Stimulated activated CD8-positive, alpha-beta memory T cell treated with anti-CD3 and anti-CD28 coated beads, Interleukin-12 subunit alpha, Interleukin-12 subunit beta, amount 100 ng/mL, for 24 hours (primary cell): ENCODE measurements around the gene CSNK1G1.
"Not testable (repeated sequence)": the region's sequence is repeated elsewhere in the genome, so short reads cannot be mapped to it uniquely, and the experiment has no call there.

Source experiments
- DNase-seq: peaks from one replicate; pipeline ENCODE4 v3.0.0-alpha.2; 2020; ENCODE audit errors: extremely low read depth

CSNK1G1 gene

DNA sequence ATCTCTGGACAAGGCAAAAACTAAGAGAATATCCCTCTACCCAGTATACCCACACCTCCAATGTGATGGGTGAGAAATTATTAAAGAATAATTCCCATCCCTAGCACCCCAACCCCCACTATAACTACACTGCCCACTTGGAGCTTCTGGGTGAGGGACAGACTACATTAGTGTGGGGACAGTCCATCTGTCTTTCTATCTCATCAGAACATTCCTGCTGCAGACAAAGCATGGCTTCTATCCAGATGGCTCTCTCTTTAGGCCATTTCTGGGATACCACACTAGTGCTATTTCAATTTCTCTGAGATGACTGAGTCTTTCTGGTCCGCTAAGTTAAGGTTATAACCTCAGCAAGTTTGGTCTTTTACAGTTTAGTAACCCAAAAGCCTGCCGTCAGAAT, 6.6 kb downstream of the CSNK1G1 start:
- DNase-seq: no peak

DNA sequence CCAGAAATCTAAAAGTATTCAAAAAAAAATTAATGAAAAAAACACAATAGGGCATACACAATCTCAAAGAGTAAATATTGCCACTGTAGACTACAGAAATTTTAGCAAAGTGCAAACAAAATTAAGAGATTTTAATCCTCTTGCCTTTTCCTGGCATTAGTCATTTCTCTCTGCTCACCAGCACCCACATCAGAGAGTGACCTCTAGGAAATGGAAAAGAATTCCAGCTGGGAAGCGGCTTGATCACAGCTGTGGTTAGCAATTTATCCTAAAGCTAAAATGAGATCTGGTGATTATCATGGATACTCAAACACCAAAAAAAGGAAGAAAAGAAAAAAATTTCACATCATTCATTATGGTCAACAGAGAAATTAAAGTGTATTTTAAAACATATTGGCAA, 7.5 kb downstream of the CSNK1G1 start:
- no peak for DNase-seq

DNA sequence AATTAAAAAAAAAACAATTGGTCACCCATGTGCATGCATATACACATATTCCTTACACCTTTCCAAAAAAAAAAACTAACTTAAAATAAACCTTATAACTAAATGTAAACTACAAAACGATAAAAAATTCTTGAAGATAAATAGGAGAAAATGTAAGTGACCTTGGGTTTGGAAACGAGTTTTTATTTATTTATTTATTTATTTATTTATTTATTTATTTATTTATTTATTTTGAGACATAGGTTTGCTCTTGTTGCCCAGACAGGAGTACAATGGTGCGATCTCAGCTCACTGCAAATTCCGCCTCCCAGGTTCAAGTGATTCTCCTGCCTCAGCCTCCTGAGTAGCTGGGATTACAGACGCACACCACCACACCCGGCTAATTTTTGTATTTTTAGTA, 9.7 kb downstream of the CSNK1G1 start:
- not testable (repeated sequence) for DNase-seq

DNA sequence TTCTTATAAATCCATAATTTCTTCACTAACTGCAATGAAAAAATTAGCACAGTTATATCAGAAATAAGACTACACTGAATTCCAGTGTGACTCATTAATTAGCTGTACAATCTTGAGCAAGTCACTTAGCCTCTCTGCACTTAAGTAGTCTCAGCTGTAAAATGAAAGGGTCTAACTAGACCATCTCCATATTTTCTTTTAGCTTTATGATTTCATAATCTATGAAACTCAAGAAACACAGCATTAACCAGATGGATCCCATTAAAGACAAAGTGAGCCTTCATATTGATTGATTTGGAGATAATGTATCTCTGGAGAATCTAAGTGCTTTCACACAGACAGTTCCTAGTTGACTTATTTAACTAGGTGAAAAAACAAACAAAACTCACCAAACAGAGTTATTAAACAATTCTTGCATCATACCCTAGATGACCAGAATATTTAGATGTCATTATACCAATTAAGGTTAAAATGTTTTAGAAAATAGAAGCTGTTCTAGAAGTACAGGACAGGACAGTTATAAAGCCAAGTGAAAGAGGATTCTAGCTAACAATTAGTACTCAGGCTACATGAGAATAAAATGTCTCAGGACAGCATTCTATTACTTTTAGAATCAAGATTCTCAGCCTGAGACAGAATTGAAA, 11.2 kb downstream of the CSNK1G1 start:
- DNase-seq: no peak

DNA sequence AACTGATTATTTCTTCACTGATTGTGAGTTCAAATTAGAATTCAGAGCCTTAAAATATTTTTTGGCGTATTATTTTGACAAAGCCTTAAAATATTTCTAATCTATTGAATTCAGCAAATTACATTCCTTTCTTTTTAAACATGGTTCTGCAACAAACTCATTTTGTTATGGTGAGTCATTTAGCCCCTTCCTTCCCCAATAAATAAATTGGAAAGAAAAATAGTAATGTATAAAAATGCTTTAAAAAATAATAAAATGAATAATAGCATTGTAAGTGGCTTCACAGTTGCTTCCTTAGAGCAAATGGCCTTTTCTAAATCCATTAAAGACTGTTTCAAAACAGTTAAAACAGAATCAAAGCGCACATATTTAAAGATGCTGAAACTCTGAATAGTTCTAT, 12.1 kb downstream of the CSNK1G1 start:
- DNase-seq: no peak

DNA sequence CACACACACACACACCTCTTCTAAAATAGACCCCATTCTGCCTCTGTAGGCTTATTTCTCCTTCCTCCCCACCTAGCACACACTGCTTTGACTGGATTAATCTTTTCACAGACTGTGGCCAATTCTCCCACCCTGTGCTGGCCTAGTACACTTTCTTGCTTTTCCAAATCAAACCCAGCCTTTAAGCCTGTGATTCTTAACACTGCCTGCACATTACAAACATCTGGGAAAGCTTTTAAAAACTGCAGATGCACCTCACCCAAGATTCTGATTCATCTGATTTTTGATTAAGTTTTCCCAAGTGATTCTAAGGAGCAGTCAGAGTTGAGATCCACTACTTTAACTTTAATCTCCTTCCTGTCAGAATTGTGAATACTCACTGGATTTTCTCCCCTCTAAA, 12.8 kb downstream of the CSNK1G1 start:
- no peak for DNase-seq

DNA sequence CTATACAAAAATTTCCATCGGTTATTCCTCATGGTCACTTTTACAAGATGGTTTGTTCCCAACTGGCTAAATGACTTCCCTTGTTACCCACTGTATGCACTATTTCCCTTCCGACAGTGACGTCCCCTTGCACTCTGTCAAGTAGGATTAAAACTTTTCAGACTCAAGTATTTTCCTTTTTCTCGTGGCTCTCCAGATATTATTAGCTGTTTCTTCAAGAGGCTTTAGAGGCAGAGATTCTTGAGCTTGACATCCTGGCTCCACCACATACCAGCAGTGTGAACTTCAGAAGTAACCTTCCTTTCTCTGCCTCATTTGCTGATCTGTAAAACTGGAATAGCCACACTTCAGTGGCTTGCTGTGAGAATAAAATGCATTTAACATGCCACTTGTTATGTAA, 14.0 kb downstream of the CSNK1G1 start:
- DNase-seq: no peak

DNA sequence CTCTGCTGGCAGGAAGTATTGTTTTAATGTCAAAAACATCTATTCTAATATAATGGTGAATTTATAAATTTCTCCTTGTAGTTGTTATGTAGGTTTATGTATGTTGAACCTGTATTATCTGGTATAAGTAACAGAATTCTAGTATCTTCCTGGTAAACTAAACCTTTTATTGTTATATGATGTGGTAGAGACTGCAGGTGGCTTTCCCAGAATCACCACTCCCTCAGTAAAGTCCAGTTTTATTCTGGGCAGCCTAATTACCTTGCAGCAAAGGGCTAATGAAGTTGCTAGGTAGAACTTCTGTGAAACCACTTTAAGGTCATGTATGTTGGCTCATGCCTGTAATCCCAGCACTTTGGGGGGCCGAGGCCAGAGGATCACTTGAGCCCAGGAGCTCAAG, 15.6 kb downstream of the CSNK1G1 start:
- no peak for DNase-seq

DNA sequence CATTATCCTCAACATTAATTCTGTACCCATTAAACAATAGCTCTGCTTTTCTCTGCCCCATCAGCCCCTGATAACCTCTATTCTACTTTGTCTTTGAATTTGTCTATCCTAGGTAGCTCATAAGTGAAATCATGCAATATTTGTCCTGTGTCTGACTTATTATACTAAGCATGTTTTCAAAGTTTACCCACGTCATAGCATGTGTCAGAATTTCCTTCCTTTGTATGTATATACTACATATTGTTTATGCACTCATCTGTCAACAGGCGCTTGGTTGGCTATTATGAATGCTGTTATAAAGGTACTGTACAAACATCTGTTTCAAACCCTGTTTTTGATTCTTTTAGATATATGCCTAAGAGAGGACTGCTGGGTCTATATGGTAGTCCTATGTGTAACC, 18.2 kb downstream of the CSNK1G1 start:
- no peak for DNase-seq

DNA sequence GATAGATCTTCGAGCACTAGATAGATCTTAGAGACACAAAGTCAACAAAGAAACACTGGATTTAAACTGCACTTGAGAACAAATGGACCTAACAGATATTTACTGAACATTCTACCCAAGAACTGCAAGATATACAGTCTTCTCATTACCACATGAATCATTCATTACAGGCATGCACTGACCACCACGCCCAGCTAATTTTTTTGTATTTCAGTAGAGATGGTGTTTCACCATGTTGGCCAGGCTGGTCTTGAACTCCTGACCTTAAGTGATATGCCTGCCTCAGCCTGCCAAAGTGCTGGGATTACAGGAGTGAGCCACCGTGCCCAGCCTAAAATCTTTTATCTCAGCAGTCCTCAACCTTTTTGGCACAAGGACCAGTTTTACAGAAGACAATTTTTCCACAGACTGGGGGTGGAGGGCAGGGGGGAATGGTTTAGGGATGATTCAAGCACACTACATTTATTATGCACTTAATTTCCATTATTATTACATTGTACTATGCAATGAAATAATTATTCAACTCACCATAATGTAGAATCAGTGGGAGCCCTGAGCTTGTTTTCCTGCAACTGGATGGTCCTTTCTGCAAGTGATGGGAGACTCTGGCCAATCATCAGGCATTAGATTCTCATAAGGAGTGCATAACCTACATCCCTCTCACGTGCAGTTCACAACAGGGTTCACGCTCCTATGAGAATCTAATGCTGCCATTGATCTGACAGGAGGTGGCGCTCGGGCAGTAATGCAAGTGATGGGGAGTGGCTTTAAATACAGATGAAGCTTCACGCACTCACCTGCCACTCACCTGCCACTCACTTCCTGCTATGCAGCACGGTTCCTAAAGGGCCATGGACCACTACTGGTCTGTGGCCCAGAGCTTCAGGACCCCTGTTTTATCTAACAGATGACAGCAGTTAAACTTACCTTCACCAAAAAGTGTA, 21.7 kb downstream of the CSNK1G1 start:
- DNase-seq: no peak

DNA sequence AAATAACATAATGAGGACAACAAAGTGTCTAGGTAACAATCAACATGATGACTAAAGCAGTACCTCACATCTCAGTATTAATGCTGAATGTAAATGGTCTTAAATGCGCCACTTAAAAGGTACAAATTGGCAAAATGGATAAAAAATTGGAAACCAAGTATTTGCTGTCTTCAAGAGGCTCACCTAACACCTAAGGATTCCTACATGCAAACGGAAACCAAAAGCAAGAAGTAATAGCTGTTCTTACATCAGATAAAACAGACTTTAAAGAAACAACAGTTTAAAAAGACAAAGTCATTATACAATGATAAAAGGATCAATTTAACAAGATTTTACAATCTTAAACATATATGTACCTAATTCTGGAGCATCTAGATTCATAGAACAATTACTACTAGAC, 22.5 kb downstream of the CSNK1G1 start:
- DNase-seq: no peak

DNA sequence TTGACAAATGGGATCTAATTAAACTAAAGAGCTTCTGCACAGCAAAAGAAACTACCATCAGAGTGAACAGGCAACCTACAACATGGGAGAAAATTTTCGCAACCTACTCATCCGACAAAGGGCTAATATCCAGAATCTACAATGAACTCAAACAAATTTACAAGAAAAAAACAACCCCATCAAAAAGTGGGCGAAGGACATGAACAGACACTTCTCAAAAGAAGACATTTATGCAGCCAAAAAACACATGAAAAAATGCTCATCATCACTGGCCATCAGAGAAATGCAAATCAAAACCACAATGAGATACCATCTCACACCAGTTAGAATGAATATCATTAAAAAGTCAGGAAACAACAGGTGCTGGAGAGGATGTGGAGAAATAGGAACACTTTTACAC, 24.3 kb downstream of the CSNK1G1 start:
- not testable (repeated sequence) for DNase-seq

DNA sequence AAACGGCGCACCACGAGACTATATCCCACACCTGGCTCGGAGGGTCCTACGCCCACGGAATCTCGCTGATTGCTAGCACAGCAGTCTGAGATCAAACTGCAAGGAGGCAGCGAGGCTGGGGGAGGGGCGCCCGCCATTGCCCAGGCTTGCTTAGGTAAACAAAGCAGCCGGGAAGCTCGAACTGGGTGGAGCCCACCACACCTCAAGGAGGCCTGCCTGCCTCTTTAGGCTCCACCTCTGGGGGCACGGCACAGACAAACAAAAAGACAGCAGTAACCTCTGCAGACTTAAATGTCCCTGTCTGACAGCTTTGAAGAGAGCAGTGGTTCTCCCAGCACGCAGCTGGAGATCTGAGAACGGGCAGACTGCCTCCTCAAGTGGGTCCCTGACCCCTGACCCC, 29.0 kb downstream of the CSNK1G1 start:
- not testable (repeated sequence) for DNase-seq

DNA sequence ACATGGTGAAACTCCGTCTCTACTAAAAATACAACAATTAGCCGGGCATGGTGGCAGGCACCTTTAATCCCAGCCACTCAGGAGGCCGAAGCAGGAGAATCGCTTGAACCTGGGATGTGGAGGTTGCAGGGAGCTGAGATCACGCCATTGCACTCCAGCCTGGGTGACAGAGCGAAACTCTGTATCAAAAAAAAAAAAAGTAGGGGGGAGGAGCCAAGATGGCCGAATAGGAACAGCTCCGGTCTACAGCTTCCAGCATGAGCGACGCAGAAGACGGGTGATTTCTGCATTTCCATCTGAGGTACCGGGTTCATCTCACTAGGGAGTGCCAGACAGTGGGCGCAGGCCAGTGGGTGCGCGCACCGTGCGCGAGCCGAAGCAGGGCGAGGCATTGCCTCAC, 29.5 kb downstream of the CSNK1G1 start:
- DNase-seq: not testable (repeated sequence)

DNA sequence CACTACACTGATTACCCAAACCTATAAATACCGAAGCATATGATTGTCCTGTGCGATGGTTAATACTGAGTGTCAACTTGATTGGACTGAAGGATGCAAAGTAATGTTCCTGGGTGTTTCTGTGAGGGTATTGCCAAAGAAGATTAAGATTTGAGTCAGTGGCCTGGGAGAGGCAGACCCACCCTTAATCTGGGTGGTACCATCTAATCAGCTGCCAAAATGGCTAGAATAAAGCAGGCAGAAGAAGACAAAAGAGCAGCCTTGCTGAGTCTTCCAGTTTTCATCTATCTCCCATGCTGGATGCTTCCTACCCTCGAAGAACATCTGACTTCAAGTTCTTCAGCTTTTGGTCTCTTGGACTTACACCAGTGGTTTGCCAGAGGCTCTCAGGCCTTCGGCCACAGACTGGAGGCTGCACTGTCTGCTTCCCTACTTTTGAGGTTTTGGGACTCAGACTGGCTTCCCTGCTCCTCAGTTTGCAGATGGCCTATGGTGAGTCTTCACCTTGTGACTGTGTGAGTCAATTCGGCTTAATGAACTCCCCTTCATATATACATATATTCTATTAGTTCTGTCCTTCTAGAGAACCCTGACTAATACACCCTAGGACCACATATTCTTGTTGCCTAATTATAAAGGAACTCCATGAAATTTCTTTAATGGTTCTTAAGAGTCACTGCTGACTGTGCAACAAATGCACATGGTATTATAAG, 31.7 kb downstream of the CSNK1G1 start:
- no peak for DNase-seq

DNA sequence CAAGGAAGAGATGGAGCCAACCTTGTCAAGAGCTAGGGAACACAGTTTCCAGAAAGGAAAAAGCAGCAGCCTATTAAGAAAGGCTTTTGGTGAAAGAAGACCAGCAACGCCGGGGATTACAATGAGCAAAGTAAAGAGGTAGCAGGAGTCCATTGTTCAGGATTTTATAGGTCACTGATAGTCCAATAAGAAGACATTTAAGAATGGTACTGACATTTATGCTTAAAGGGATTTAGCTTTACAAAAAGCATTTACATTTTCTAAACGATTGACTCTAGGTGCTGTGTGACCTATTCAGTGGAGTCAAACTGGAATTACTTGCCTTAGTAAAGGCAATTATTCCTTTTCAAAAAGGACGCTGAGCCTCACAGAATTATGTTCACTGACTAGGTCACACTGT, 40.8 kb downstream of the CSNK1G1 start:
- DNase-seq: no peak

DNA sequence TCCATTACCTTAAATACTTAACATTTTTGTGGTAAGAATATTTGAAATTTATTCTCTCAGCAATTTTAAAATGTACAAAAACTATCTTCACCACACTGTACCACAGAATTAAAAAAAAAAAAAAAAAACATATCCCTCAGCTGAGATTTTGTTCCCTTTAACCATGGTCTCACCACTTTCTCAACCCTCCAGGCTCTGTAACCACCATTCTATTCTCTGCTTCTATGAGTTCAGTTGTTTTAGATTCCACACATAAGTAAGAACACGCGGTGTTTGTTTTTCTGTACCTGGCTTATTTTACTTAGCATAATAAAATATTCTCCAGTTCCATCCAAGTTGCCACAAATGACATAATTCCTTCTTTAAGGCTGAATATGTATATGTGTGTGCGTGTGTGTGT, 41.5 kb downstream of the CSNK1G1 start:
- DNase-seq: no peak

DNA sequence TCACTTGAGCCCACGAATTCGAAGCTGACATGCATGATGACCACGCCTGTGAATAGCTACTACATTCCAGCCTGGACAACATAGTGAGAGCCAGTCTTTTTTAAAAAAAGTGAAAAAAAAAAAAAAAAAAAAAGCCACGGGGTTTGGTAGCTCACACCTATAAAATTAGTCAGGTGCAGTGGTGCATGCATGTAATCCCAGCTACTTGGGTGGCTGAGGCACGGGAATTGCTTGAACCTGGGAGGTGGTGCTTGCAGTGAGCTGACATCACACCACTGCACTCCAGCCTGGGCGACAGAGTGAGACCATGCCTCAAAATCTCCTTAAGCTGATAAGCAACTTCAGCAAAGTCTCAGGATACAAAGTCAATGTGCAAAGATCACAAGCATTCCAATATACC, 44.4 kb downstream of the CSNK1G1 start:
- DNase-seq: no peak

DNA sequence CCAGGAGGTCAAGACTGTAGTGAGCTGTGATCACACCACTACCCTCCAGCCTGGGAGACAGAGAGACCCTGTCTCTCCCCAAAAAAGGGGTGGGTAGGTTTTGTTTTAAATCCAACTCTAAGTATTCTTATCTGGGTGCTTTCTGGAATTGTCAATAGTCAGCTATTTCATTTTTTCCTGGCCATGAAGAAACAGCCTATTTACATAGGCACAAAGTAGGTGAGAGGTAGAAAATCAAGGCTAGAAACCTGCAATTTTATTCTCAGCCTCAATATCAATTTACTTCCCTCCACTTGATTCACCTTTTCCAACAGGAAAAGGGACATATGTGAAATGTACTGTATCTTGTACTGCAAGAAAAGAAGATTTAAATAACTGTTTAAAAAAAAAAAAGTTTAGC, 45.9 kb downstream of the CSNK1G1 start:
- no peak for DNase-seq

DNA sequence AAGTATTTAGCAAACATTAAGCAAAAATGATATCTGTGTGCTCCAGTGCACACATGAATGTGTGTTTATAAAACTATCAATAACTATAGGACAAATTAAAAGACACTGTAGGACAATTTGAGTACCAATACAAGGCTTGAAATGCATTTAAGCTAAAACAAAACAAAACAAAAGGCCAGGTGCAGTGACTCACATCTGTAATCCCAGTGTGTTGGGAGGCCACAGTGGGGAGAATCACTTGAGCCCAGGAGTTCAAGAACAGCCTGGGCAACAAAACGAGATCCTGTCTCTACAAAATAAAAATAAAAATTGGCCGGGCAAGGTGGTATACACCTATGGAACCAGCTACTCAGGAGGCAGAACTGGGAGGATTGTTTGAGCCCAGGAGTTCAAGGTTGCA, 50.7 kb downstream of the CSNK1G1 start:
- DNase-seq: no peak

DNA sequence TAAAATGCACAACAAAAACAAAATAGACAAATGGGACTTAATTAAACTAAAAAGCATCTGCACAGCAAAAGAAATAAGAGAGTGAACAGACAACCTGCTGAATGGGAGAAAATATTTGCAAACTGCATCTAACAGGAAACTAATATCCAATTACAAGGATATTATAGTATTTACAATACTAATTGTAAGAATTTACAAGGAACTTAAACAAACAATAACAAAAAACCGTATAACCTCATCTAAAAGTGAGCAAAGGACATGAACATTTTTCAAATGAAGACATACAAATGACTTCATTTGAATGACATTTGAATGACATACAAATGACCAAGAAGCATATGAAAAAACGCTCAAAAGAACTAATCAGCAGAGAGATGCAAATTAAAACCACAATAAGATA, 66.4 kb downstream of the CSNK1G1 start:
- DNase-seq: no peak

DNA sequence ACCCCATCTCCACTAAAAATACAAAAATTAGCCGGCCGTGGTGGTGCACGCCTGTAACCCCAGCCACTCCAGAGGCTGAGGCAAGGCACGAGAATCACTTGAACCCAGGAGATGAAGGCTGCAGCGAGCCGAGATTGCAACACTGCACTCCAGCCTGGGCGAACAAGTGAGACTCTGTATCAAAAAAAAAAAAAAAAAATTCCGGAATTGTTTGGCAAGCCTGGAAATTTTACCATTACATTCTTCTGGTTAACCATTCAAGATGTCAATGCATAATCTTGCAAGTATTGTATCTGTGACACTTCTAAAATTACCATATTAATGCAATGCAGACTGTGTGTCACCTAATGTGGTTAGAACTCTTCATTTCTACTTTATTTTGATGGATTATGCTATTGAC, 67.0 kb downstream of the CSNK1G1 start:
- DNase-seq: no peak

DNA sequence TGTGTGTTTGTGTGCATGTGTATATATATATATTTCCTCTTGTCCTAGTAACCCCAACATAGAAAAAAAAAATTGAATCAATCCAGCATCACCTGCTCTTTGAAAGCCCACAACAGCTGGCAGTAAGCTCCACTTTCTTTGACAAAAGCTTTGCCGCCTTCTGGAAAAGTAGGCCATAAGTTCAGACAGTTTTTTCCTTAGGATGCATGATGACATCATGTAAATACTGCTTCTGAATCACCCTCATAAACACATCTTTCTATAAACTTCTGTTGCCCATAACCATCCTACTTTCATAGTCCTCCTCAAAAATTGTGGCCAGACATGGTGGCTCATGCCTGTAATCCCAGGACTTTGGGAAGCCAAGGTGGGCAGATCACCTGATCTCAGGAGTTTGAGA, 67.4 kb downstream of the CSNK1G1 start:
- DNase-seq: no peak
